GM19240 (cell line): ENCODE data around the gene GPBAR1.
"Not testable (repeated sequence)": the region's sequence is repeated elsewhere in the genome, so short reads cannot be mapped to it uniquely, and the experiment has no call there.

Source experiments
- DNase-seq: peaks from one replicate; pipeline ENCODE4 v3.0.0; 2011; ENCODE audit warnings: low spot score; ENCODE audit not compliant: insufficient read length

The GPBAR1 gene

GRCh38 chr2:218310853-218311540 is 50.2 kb downstream of the GPBAR1 start:
- DNase-seq, result no peak

GRCh38 chr2:218311541-218312266 is 50.9 kb downstream of the GPBAR1 start:
- not testable (repeated sequence) for DNase-seq

- DNase-seq, result no peak
These were observed 51.5 kb downstream of the GPBAR1 start for GRCh38 chr2:218312267-218312756.

DNA sequence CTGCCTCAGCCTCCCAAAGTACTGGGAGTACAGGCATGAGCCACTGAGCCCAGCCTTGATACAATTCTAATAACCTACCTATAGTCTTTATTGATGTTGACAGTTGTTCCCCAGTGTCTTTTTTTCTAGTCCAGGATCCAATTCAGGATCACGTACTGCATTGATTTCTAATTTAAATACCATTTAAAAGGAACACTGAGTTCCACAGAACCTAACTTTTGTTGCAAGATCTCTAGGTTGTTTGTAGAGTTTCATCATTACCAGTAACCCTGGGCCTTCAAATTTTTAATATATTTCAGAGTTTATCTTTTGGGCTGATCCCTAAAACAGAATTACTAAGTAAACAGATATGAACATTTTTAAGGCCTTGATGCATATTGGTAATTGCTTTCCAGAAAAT is 52.5 kb downstream of the GPBAR1 start:
- DNase-seq, result no peak
